Spleen (tissue), 11 donors: ENCODE results near the gene CTTN. TPM values are rescaled to one million over a fixed set of nuclear protein-coding genes. Genes with fewer than 3 reads are reported as not detected.

Source experiments
- DNase-seq: peaks from one replicate; pipeline ENCODE4 v3.0.0-alpha.2; 2020
- H3K27ac ChIP-seq, 8 donors: fragments of 200-600 bp; sonication (generic) in 7 of 8; 1 replicate in 4 of 8; 2 replicates in 4 of 8; pipeline versions ENCODE4 v1.5.0 to v1.8.0; 2016 to 2021; ENCODE audit warnings: inconsistent platforms in 4 of 8, mild to moderate bottlenecking in 4 of 8, moderate library complexity in 1 of 8
- H3K27me3 ChIP-seq, 7 donors: fragments of 200-600 bp; sonication (generic) in 6 of 7; replicated peaks in 1 of 7; 1 replicate in 4 of 7; 2 replicates in 3 of 7; pipeline versions ENCODE4 v1.5.0 to v1.8.0; 2016 to 2021; ENCODE audit warnings: inconsistent platforms in 3 of 7, mild to moderate bottlenecking in 1 of 7
- H3K36me3 ChIP-seq, 6 donors: fragments of 200-600 bp; sonication (generic) in 5 of 6; 1 replicate in 4 of 6; 2 replicates in 2 of 6; pipeline versions ENCODE4 v1.5.0 to v1.8.0; 2016 to 2021; ENCODE audit warnings: inconsistent platforms in 2 of 6
- H3K4me1 ChIP-seq, 6 donors: fragments of 200-600 bp; sonication (generic) in 5 of 6; 1 replicate in 3 of 6; 2 replicates in 3 of 6; pipeline versions ENCODE4 v1.5.0 to v1.8.0; 2016 to 2021; ENCODE audit warnings: inconsistent platforms in 3 of 6
- H3K4me3 ChIP-seq, 8 donors: fragments of 200-600 bp; sonication (generic) in 7 of 8; 1 replicate in 4 of 8; 2 replicates in 4 of 8; pipeline versions ENCODE4 v1.5.0 to v1.8.0; 2016 to 2021; ENCODE audit warnings: inconsistent platforms in 4 of 8, mild to moderate bottlenecking in 4 of 8, moderate library complexity in 2 of 8
- H3K9me3 ChIP-seq, 8 donors: fragments of 200-600 bp; sonication (generic) in 7 of 8; 1 replicate in 4 of 8; 2 replicates in 4 of 8; pipeline versions ENCODE4 v1.5.0 to v1.8.0; 2016 to 2021; ENCODE audit warnings: inconsistent platforms in 4 of 8
- POLR2A ChIP-seq, 3 donors: fragments of 450-650 bp; IDR thresholded peaks; one replicate each; pipeline ENCODE4 v1.5.1; 2017; ENCODE audit warnings: antibody characterized with exemption in 3 of 3, mild to moderate bottlenecking in 1 of 3
- POLR2AphosphoS5 ChIP-seq, 3 donors: sonication (generic); formaldehyde crosslinking; IDR thresholded peaks; one replicate each; pipeline ENCODE4 v1.5.1; 2017; ENCODE audit warnings: antibody characterized with exemption in 3 of 3
- WGBS, 5 donors: extraction: QIAGEN DNeasy Blood & Tissue Kit in 3 of 5; methylation state at CpG; one replicate each; pipeline versions ENCODE4 v1.1.5 to v1.1.7; 2013 to 2018; 5-methylcytosine and 5-hydroxymethylcytosine counted together
- intact Hi-C: fragments of 100-400 bp; cut with DNase I; formaldehyde crosslinking; loops from one replicate; pipeline ENCODE4 v1.15.0; 2023; ENCODE audit warnings: low total_unique reads
- polyA plus RNA-seq, 3 donors: library from polyadenylated mRNA; stranded (reverse); fragments of 200-250 nt; gene quantifications; one replicate each; pipeline ENCODE4 v1.2.1, GENCODE V29; 2013
- total RNA-seq, 7 donors: library from RNA; depleted of rRNA in 3 of 7; stranded (reverse); fragments of >200 nt in 3 of 7; fragmentation: NEBNext Ultra II Directional in 4 of 7; extraction: Animal tissue kit (Norgen Biotek cat#: 25700) in 4 of 7; gene quantifications; one replicate each; pipeline versions ENCODE4 v1.1.0 to v1.2.1, GENCODE V29; 2016 to 2021
- TF ChIP-seq, protein P1 (sequence below), 11 experiments: fragments of 200-600 bp in 7 of 11; fragments of 450-650 bp in 4 of 11; sonication (generic) in 4 of 11; IDR thresholded peaks in 8 of 11; conservative IDR thresholded peaks in 3 of 11; 1 replicate in 7 of 11; 2 replicates in 4 of 11; pipeline versions ENCODE4 v1.4.0 to v1.8.0; 2016 to 2021; ENCODE audit warnings: antibody characterized with exemption in 11 of 11, inconsistent platforms in 4 of 11, mild to moderate bottlenecking in 1 of 11
- donor health status: healthy with polysubstance abuse.
- donor health status: DM: no; HTN: no; CAD: no; lungs with moderate emphysema.
- donor health status: DM: no; HTN: no; CAD: no.
- donor health status: Bipolar disorder and iron deficiency.
- donor health status: healthy.
- donor health status: DM: no; HTN: no; CAD: no.
- donor health status: DM: yes; HTN: yes; CAD: no.

The CTTN gene
- total and polyA plus RNA-seq, 10 donors: 18.4 to 149 (median 98.4) TPM

DNA sequence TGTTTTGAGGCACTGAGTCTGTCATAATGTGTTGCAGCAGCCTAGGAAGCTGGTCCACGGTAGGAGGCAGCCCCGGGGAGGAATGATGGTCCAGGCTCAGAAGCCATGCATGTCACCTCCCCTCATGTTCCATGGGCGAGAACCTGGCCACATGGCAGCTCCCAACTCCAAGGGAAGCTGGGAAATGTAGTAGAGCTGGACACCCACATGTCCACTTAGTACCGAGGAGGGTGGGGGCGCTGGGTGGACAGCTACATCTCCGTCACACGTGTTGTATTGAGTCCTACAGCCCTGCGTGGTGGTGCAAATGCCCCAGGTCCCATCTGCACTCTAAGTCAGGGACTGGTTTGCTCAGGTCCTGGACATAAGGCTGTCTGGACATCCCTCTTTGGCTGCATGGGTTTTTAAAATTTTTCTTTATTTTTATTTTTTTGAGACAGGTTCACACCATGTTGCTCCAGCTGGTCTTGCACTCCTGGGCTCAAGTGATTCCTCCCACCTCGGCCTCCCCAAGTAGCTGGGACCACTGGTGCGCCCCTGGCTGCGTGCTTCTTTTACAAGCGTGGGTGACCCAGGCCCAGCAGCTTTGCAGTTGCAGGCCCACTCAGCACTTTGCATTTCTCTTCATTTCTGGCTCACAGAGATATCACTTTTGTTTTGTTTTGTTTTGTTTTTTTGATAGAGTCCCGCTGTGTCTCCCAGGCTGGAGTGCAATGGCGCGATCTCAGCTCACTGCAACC, 3.9 kb upstream of the CTTN start:
- DNase-seq: no peak
- WGBS, 5 donors: 92 to 96% (median 93%) methylated on average over 15 of the region's 15 CpGs

DNA sequence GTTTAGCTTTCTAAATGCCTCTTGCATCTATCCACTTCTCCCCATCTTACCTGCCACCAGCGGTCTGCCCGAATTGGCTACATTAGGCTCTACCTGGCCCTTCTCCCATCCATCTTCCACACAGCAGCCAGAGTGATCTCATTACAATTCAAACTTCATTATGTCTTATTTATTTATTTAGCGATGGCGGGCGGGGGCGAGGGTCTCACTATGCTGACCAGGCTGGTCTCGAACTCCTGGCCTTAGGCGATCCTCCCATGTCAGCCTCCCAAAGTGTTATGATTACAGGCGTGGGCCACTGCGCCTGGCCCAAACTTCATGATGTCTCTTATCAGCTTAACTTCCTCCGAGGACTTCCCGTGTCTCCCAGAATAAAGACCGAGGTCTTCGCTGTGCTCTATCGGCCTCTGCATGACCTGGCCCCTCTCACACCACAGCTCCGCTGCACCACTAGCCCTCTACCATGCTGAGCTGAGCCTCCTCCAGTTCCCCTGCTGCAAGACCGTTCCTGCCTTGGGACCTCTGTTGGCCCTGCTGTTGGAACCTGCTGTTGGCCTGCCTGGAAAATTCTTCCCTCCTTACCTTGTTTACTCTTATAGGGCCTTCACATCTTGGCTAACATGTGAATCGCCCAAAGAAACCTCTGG, 870 bp upstream of the CTTN start:
- Histone ChIP-seq H3K4me3 (peak overlapping the region; percentile 57 to 86 (median 65)), H3K27me3 (peaks cover 0 to 95% (median 31%) of the 10 kb centered on the region in 7 donors), H3K4me1 (peaks cover 12 to 63% (median 45%) of the 10 kb centered on the region in 6 donors), H3K27ac (peak overlapping the region in 5 of 8 donors; percentile 70 to 86 (median 83)), H3K9me3 (no peaks in the 10 kb centered on the region), H3K36me3 (no peaks in the 10 kb centered on the region)
- intact Hi-C loops: no loop called here
- WGBS, 5 donors: 28 to 36% (median 32%) methylated on average over 18 of the region's 18 CpGs
- TF ChIP-seq, protein P1, sequence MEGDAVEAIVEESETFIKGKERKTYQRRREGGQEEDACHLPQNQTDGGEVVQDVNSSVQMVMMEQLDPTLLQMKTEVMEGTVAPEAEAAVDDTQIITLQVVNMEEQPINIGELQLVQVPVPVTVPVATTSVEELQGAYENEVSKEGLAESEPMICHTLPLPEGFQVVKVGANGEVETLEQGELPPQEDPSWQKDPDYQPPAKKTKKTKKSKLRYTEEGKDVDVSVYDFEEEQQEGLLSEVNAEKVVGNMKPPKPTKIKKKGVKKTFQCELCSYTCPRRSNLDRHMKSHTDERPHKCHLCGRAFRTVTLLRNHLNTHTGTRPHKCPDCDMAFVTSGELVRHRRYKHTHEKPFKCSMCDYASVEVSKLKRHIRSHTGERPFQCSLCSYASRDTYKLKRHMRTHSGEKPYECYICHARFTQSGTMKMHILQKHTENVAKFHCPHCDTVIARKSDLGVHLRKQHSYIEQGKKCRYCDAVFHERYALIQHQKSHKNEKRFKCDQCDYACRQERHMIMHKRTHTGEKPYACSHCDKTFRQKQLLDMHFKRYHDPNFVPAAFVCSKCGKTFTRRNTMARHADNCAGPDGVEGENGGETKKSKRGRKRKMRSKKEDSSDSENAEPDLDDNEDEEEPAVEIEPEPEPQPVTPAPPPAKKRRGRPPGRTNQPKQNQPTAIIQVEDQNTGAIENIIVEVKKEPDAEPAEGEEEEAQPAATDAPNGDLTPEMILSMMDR (IDR thresholded peaks at IDR 0.05 in 8 of 11, conservative IDR thresholded peaks at IDR 0.05 in 3 of 11): no peak
- TF ChIP-seq POLR2A (IDR thresholded peaks at IDR 0.05): no peak
- no peak for TF ChIP-seq POLR2AphosphoS5 (IDR thresholded peaks at IDR 0.05)
- DNase-seq: no peak

More for the DNA sequence above, 3.9 kb upstream of the CTTN start:
- no peak for TF ChIP-seq POLR2AphosphoS5 (IDR thresholded peaks at IDR 0.05)
- no peaks in the 10 kb centered on the region for H3K36me3 ChIP-seq
- intact Hi-C loops: no loop called here
- no peak overlapping the region for H3K27ac ChIP-seq
- peaks cover 0 to 100% (median 31%) of the 10 kb centered on the region in 7 donors for H3K27me3 ChIP-seq
- H3K4me1 ChIP-seq: peaks cover 12 to 32% (median 29%) of the 10 kb centered on the region in 6 donors
- no peaks in the 10 kb centered on the region for H3K9me3 ChIP-seq
- no peak overlapping the region for H3K4me3 ChIP-seq

DNA sequence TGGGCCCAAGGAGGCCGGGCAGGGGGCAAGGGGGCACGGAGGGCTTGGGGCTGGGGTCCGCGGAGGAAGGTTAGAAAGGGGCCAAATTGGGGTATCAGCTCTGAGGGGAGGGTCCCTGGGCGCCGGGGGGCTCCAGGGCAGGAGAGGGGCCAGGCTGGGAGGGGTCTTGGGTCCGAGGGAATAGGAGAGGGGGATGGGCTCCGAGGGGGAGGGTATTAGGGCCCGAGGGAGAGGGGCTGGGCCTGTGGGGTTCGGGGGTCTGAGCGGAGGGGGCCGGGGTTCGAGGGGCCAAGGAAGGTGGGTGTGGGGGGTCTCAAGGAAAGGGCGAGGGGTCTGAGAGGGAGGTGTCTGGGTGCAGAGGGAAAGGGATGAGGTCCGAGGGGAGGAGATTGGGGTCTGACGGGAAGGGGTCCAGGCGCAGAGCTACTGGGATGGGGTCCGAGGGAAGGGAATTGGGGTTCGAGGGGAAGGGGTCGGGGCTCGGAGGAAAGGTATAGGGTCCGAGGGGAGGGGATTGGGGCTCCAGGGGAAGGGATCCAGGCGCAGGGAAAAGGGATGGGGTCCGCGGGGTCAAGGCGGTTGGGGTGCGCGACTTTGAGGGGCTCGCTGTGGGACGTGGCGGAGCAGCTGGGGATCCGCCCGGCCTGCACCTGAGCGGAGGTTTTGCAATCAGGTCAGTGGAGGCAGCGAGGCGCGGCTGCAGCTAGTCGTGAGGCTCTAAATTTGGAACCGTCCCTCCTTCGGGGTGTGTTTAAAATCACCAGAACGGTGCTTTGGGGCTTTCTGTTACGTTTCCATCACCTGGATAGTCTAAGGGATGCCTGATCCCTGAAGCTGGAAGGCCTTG, 728 bp downstream of the CTTN start:
- 2 to 5% (median 4%) methylated on average over 41 to 42 of the region's 42 CpGs for WGBS, 5 donors
- Histone ChIP-seq H3K36me3 (no peaks in the 10 kb centered on the region), H3K4me3 (peak overlapping the region; percentile 57 to 86 (median 65)), H3K4me1 (peaks cover 12 to 67% (median 47%) of the 10 kb centered on the region in 6 donors), H3K9me3 (no peaks in the 10 kb centered on the region), H3K27ac (peak overlapping the region in 7 of 8 donors; percentile 22 to 86 (median 71)), H3K27me3 (peaks cover 0 to 84% (median 26%) of the 10 kb centered on the region in 7 donors)
- DNase-seq: peak; percentile 81
- intact Hi-C loops: no loop called here
- TF ChIP-seq, protein P1 (IDR thresholded peaks at IDR 0.05 in 8 of 11, conservative IDR thresholded peaks at IDR 0.05 in 3 of 11): no peak
- TF ChIP-seq POLR2AphosphoS5 (IDR thresholded peaks at IDR 0.05): no peak
- TF ChIP-seq POLR2A (IDR thresholded peaks at IDR 0.05): no peak

DNA sequence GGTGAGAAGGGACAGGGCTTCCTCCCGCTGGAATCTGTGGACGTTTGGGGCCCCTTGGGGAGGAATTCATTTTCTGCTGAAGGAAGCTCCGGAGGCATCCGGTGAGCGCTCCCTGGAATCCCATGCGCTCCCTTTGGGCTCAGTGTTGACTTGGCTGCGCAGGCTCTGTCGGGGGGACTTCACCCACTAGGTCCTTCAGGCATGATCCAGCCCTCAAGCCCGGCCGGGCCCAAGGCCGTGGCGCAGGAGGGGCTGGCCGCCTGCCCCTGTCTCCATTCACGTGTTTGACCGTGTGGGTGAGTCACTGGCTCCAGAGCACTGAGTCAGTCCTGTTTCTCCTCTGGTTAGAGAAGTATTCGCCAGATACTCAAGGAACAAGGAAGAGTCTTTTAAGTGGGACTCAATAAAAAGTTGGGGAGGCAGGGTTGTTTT, 1.4 kb downstream of the CTTN start:
- DNase-seq: no peak
- Histone ChIP-seq H3K36me3 (no peaks in the 10 kb centered on the region), H3K9me3 (no peaks in the 10 kb centered on the region), H3K27me3 (peaks cover 0 to 84% (median 20%) of the 10 kb centered on the region in 7 donors), H3K27ac (peak overlapping the region in 6 of 8 donors; percentile 22 to 86 (median 77)), H3K4me3 (peak overlapping the region; percentile 16 to 86 (median 65)), H3K4me1 (peaks cover 12 to 69% (median 47%) of the 10 kb centered on the region in 6 donors)
- intact Hi-C loops: no loop called here
- TF ChIP-seq, protein P1 (IDR thresholded peaks at IDR 0.05 in 8 of 11, conservative IDR thresholded peaks at IDR 0.05 in 3 of 11): no peak
- TF ChIP-seq POLR2AphosphoS5 (IDR thresholded peaks at IDR 0.05): peak in 2 of 3 donors; percentile 57 to 72
- 23 to 37% (median 32%) methylated on average over 11 to 16 of the region's 16 CpGs for WGBS, 5 donors
